COR-L47 (cell line): ENCODE results near the gene HTT.
A peak's percentile ranks its signal among the peaks of the same experiment; 100 is the strongest.
"Not testable (repeated sequence)": the region's sequence is repeated elsewhere in the genome, so short reads cannot be mapped to it uniquely, and the experiment has no call there.

ENCODE experiments used
- DNase-seq: peaks from one replicate; lab custom pipeline; 2025; lab: John Stamatoyannopoulos, UW

Gene HTT

DNA sequence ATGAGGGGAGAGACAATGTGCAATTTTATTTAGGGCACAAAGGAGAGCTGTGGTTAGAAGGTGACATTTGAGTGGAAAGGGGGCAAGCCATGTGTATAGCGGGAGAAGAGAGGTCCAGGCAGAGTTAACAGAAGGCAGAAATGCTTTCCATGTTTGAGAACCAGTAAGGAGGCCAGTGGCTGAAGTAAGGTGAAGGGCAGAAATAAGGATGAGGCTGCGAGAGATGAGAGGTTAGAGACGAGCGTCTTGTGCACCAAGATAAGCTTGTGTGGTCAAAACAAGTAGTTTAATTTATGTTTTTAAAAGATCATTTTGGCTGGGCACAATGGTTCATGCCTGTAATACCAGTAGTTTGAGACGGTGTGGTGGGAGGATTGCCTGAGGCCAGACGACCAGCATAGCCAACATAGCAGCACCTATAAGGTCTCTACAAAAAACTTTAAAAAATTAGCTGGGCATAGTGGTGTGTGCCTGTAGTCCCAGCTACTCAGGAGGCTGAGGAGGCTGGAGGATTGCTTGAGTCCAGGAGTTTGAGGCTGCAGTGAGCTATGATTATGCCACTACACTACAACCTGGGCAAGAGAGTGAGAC lies 8.5 kb downstream of the HTT start:
- DNase-seq, result no peak

DNA sequence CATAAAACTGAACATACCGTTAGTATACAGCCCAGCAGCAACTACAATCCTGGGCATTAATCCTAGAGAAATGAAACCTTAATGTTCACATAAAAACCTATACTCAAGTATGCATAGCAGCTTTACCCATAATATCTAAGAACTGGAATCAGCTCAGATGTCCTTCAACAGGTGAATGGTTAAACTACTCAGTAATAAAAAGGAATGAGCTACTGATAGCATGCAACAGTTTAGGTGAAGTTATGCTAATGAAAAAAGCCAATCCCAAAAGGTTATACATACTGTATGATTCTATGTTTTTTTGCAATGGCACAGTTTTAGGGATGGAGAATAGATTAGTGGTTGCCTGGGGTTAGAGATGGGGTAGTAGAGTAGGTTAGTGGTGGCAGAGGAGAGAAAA lies 9.3 kb downstream of the HTT start:
- no peak for DNase-seq

DNA sequence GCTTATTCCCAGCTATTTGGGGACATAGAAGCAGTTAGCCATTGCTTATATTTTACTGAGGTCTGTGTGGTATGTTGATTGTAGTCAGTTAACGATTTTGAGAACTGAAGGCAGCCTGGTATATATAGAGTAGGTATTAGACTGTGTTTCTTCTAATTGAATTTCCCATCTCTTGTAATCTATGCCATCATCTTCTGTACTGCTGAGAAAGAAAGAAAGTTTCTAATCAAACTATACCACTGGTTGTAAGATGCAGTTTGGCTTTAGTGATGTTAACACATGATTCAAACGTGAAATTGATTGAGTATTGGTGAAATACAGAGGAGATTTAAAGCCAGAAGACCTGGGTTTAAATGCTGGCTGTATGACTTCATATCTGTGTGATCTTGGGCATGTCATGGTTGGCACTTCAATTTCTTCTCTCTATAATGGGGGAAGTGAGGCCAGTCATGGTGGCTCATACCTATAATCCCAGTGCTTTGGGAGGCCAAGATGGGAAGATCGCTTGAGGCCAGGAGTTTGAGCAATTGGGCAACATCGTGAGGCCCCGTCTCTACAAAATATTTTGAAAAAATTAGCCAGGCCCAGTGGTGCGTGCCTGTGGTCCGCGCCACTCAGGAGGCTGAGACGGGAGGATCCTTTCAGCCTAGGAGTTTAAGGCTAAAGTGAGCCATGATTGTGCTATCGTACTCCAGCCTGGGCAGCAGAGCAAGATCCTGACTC lies 11.6 kb downstream of the HTT start:
- no peak for DNase-seq

DNA sequence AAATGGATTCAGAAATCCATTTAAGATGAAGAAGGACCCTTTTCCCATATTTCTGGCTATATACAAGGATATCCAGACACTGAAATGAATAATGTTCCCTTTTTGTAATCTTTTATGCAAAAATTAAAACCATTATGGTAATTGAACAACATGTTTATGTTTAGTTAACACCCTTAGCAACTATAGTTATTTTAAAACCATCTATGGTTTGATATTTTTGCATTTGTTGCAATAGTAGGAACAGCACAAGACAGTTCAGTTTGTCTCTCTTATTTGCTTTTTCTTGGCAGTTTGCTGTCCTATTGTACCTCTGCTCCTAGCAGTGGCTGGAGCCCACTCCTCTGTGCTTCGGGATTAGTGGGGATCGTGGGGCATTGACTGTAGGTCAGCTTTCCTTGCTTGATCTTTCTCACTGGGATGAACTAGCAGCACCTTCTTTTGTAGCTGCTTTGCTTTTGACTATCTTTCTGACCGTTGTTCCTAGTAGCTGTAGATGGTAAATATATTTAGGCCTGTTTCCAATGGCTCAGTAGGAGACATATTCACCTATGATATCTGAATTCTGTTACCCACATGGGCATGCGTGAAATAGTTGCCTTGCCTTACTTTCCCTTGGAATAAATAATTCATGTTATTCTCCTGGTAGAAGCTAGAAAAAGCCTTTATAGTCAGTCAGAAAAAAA lies 12.8 kb downstream of the HTT start:
- no peak for DNase-seq

DNA sequence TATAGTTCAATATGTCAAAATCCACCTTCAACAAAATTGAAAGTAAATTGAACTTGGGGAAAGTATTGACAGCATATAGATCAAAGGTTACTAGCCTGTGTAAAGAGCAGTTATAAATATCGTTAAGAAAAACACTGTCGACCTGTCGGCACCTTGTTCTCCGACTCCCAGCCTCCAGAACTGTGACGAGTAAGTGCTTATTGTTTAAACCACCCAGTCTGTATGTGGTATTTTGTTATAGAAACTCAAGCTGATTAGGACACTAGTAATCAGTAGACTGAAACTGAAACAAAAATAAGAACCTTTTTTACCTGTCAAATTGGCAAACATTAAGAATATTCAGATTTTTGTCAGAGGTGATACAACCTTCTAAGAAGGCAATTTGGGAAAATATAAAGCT lies 17.0 kb downstream of the HTT start:
- no peak for DNase-seq

DNA sequence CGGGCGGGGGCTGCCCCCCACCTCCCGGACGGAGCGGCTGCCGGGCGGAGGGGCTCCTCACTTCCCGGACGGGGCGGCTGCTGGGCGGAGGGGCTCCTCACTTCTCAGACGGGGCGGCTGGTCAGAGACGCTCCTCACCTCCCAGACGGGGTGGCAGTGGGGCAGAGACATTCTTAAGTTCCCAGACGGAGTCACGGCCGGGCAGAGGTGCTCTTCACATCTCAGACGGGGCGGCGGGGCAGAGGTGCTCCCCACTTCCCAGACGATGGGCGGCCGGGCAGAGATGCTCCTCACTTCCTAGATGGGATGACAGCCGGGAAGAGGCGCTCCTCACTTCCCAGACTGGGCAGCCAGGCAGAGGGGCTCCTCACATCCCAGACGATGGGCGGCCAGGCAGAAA lies 20.2 kb downstream of the HTT start:
- not testable (repeated sequence) for DNase-seq

DNA sequence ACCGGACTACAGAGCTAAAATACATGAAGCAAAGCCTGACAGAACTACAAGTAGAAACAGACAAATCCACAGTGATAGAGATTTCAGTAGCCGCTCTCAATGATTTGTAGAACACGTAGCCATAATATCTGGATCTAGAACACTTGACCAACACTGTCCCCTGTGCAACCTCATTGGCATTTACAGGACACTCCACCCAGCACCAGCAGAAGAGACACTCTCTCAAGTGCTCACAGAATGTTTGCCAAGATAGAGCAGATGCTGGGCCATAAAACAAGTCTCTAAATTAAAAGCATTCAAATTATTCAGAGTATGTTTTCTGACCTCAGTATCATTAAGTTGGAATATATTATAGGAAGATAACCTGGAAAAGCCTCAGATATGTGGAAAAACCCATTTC lies 21.7 kb downstream of the HTT start:
- DNase-seq, result no peak

DNA sequence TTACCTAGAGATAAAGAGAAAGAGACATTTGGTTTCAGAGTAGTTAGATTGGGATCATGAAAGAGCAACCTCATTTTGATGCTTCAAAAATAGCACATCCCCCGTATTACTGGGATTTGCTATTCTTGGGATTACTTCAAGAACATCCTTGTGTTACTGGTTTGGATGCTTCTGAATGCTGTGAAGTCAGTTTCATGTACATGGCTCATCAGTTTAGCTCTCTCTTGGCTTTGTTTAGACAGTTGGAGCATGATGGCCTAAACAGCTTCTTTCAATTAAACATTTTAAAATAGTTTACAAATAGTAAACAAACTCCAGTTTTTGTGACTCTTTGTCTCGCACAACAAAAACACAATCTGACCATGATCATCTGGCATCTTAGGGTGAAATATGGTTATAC lies 23.9 kb downstream of the HTT start:
- DNase-seq, result no peak

DNA sequence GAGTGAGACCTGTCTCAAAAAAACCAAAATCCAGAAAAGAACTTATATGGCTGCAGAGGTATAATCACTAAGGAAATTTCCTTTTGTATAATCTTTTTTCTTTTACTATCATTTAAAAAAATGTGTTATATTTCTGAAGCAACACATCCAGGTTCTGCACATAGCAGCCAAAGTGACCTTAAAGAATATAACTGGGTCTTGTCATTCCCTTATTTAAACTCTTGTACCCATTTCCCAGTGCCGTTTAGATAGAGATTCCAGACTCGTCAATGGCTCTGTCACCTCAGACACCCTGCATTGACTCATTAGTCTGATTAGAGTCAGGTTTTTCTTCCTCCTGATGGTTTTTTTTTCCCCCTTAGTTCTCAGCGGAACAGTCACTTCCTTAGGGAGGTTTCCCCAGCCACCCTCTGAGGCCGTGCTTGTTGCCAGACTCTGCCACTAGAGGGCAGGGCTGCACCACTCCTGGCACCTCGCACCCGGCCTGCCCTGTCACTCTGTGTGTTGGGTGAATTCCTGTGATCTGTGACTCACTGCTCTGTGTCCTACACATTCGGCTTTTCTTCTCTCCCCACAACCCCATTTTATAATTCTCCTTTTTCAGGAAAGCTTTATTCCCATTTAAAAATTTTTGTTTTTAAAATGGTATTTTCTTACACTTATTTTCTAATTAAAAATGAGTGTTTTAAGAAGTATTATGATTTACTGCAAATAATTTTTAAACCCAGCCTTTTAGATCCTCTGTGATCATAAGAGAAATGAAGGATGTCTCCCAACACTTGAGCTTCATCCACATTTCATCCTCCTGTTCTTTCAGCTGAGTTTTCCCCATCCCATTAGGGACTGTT lies 32.1 kb downstream of the HTT start:
- DNase-seq, result peak; percentile 42

DNA sequence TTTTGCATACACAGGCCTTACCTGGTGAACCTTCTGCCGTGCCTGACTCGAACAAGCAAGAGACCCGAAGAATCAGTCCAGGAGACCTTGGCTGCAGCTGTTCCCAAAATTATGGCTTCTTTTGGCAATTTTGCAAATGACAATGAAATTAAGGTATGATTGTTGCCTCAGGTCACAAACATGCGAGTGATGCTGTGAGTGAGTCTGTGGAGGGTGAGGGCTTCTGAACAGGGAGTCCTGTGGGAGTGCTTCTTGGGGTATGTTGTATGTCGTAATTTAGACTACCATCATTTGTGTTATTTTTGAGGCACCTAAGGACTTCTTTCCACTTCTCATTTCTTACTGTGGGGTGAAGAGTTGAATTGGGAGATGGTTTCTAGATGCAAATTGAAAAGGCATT lies 32.8 kb downstream of the HTT start:
- no peak for DNase-seq

DNA sequence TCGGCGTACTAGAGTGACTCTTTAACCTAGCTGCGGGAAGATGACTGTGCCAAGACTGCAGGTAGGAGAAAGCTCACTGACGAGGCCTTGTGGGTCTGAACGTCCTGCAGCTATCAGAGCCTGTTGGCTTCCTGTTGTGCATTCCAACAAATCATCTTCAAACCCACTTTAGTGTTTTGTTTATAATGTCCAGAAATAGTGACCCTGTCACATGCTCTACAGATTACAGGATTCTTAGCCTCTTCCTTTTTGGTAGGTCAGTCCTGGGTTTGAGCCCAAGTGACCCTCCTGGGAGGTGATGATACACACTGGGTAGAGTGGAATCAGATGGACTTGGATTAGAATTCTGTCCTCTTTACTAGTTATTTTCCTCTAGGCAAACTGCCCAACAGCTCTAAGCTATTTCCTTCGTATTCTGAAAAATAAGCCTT lies 33.2 kb downstream of the HTT start:
- DNase-seq, result no peak

DNA sequence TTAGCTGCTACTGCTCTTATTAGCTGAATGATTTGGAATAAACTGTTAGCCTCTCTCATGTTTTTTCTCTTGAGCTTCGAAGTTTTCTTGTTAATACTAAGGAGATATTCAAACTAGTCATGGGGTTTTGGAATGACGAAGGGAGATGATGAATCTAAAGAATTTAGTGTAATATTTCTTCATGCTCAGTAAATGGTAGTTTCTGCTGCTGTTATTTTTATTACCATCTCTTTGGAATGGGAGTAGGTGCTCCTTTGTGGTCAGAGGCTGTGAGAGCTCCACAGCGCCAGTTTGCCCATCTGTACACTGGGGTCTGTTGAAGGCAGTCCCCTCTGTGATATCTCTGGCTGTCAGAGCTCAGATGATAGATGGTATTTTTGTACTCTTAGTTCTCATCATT lies 33.7 kb downstream of the HTT start:
- DNase-seq, result no peak

DNA sequence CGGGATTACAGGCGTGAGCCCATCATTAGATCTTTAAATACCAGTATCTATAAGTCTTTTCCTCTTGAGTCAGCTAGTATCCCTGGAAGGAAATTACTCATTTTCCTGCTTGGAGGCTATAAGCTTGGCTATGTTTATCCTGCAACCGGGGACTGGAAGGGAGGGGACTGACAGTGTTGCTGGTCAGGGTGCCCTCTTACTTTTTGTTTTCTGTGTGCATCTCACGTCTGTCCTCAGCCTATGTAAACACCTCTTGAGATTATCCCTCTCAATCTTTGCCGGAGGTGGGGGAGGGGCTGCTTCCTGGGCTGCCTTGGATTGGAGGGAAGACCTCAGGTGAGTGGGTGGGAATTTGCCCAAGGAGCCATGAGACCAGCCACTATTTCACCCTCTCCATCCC lies 37.0 kb downstream of the HTT start:
- DNase-seq, result no peak

DNA sequence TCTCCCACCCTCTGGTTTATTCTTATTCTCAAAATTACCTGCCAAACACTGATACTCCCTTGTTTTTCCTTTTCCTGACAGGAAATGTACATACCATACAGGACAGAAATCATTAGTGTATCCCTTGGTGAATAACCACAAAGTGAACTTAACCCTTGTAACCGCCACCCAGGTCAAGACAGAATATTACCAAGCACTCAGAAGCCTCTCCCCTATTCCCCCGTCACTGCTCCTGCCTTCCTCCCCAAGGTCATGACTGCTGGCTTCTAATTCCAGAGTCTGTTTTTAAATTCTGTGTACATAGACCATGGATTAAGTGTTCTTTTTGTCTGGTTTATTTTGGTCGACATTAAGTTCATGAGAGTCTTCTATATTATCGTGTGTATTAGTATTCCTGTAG lies 37.7 kb downstream of the HTT start:
- no peak for DNase-seq

DNA sequence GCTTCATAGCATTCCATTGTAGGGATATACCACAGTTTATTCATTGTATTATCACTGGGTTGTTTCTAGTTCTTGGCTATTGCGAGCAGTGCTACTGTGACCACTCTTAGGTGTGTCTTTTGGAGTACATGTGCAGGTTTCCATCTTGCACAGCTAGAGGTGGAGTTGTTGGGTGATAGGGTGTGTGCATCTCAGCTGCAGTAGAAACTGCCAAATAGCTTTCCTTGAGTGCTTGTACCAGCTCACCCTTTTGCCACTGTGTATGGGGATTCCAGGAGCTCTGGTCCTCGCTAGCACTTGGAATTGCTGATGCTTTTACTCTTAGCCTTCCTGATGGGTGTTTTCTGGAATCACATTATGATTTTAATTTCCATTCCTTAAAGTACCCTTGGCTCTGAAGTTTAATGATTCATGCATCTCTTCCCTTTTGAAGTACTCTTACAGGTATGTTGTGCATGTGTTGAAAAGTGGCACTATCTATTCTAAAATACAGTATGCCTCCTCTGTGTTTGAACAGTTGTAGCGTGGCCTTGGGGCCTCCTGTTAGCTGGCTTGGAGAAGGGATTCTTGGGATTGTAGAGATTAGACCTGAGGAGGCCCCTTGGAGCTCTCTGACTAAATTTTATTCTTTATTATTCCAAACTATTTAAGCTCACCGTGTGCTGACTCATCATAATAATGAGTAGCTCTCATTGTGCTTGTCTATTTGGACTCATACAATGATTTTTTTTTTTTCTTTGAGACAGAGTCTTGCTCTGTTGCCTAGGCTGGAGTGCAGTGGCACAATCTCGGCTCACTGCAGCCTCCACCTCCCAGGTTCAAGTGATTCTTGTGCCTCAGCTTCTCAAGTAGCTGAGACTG lies 38.4 kb downstream of the HTT start:
- no peak for DNase-seq

DNA sequence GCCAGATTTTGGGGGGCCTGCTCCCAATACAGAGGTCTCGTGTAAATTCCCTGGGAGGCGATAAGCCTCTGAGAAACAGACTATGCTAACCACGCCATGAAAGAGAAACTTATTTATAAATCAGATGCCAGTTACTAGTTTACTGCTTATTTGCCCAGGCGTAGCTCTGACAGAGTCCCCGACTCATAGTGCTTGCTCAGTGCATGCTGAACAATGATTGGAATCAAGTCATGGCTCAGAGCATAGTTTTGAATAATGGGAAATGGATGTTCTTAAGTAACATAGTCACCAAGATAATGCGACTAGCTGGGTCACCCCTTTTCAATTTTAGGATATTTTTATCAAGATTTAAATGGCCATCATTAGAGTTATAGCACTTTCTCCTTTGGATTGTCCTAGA lies 39.9 kb downstream of the HTT start:
- no peak for DNase-seq

DNA sequence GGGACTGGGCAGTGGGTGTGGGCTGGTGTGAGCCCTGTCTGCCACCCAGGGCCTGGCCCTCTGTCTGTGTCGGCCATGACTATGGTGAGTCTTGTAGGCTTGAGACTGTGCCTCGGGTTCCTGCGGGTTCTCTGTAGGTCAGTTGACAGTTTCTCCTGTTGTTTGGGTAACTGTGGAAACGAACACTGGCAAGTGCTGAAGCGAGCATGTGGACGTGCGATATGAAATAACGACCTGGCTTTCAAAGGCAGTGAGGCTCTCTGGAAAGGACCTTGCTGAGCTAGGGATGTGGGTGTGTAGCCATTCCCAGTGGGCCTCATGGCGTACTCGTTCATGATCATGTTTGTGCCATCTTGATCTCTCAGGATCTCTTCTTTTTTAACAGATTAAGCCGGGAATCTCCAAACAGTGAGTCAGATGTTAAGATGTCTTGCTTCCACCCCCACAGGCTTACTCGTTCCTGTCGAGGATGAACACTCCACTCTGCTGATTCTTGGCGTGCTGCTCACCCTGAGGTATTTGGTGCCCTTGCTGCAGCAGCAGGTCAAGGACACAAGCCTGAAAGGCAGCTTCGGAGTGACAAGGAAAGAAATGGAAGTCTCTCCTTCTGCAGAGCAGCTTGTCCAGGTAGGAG lies 41.3 kb downstream of the HTT start:
- DNase-seq, result no peak

DNA sequence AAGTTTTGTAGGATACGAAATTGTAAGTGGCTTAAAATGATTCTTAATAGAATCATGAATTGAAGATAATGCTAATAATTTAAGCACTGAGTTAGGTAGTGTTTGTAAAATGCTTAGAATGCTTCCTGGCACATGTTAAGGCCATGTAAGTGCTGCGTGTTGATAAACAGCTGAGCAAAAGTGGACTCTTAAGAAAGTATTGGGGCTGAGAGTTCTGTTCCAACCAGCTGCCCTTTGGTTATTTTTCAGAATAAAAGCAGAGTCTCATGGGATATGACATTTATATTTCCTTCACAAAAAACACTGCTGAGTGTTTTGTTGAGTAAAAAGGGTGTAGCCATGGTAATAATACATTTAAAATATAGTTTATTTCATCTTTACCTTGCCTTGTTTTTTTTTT lies 42.5 kb downstream of the HTT start:
- DNase-seq, result no peak

DNA sequence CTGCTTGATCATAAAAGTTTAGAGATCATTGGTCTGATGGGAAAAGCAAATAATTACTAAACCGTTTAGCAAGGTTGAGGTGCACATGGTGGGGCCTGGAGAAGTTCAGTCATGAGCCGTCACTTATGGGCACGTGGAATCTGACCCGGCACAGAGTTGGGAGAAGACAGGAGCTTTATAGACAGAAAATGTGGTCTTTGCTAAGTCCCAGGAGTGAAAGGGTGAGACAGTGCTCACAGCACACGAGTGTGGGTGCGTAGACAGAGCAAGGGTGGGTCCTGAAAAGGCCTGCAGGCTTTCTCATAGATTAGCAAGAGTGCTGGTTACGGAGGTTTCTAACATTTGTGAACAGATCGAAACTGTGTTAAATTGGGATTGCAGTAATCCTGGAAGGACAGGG lies 43.8 kb downstream of the HTT start:
- DNase-seq, result no peak

DNA sequence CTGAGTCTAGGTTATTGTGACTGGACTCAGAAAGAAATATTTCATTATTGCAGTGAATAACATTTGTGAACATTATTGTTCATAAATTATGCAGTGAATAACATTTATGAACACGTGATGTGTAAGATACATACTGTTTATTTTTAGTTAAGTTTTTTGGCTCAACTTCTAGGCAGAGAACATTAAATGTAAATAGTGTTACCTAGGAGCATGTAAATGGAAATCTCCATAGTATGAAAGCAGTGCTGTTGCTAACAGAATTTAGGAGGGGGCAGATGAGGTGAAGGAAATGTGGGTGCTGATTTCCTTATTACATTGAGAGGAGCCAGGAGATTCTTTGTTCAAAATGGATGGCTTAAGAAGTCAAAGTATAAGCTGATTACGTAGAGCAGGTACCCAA lies 45.0 kb downstream of the HTT start:
- DNase-seq, result no peak

DNA sequence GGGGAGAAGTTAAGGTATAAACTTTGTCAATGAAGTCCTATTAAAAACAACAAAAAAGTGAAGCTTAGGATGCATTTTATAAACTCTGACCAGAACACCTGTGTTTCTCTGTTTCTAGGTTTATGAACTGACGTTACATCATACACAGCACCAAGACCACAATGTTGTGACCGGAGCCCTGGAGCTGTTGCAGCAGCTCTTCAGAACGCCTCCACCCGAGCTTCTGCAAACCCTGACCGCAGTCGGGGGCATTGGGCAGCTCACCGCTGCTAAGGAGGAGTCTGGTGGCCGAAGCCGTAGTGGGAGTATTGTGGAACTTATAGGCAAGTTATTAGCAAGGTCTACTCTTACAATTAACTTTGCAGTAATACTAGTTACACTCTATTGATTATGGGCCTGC lies 46.6 kb downstream of the HTT start:
- no peak for DNase-seq
